Measurements from ENCODE around the gene TMPRSS7.
A peak's percentile ranks its signal among the peaks of the same experiment; 100 is the strongest.
"Not testable (repeated sequence)": the region's sequence is repeated elsewhere in the genome, so short reads cannot be mapped to it uniquely, and the experiment has no call there.

The TMPRSS7 gene

GRCh38 chr3:112012205-112012992 lies 22.1 kb upstream of the TMPRSS7 start:
- no peak for DNase-seq

- no peak for DNase-seq
Measured at GRCh38 chr3:112013058-112013783, 21.3 kb upstream of the TMPRSS7 start.

- no peak for DNase-seq
Measured at GRCh38 chr3:112013784-112014143, 20.8 kb upstream of the TMPRSS7 start.

GRCh38 chr3:112017091-112017490 lies 17.4 kb upstream of the TMPRSS7 start:
- DNase-seq: no peak

GRCh38 chr3:112018712-112019111 lies 15.8 kb upstream of the TMPRSS7 start:
- DNase-seq: no peak

- no peak for DNase-seq
Measured at GRCh38 chr3:112019716-112020115, 14.8 kb upstream of the TMPRSS7 start.

GRCh38 chr3:112020674-112021085 lies 13.9 kb upstream of the TMPRSS7 start:
- DNase-seq: no peak

- DNase-seq: no peak
Measured at GRCh38 chr3:112027142-112027541, 7.4 kb upstream of the TMPRSS7 start.

GRCh38 chr3:112027826-112028225 lies 6.7 kb upstream of the TMPRSS7 start:
- DNase-seq: peak; percentile 72

GRCh38 chr3:112030901-112031300 lies 3.6 kb upstream of the TMPRSS7 start:
- DNase-seq: no peak

GRCh38 chr3:112032098-112032731 lies 2.3 kb upstream of the TMPRSS7 start:
- peak; percentile 80 for DNase-seq

GRCh38 chr3:112035241-112035640 lies 705 bp downstream of the TMPRSS7 start:
- DNase-seq: no peak

GRCh38 chr3:112037194-112037593 lies 2.7 kb downstream of the TMPRSS7 start:
- DNase-seq: not testable (repeated sequence)

GRCh38 chr3:112038863-112039262 lies 4.3 kb downstream of the TMPRSS7 start:
- DNase-seq: no peak

GRCh38 chr3:112041321-112041720 lies 6.8 kb downstream of the TMPRSS7 start:
- no peak for DNase-seq

- peak; percentile 72 for DNase-seq
Measured at GRCh38 chr3:112042842-112043280, 8.3 kb downstream of the TMPRSS7 start.

- DNase-seq: peak; percentile 92
Measured at GRCh38 chr3:112043621-112044201, 9.2 kb downstream of the TMPRSS7 start.

GRCh38 chr3:112046599-112046998 lies 12.1 kb downstream of the TMPRSS7 start:
- no peak for DNase-seq

- no peak for DNase-seq
Measured at GRCh38 chr3:112047264-112047663, 12.7 kb downstream of the TMPRSS7 start.

GRCh38 chr3:112048911-112049310 lies 14.4 kb downstream of the TMPRSS7 start:
- DNase-seq: no peak

GRCh38 chr3:112053229-112053628 lies 18.7 kb downstream of the TMPRSS7 start:
- DNase-seq: no peak

- no peak for DNase-seq
Measured at GRCh38 chr3:112056451-112056929, 22.0 kb downstream of the TMPRSS7 start.

- DNase-seq: no peak
Measured at GRCh38 chr3:112059497-112059896, 25.0 kb downstream of the TMPRSS7 start.
